CD14-positive monocyte (primary cell): Measurements from ENCODE around the gene CDC25B. TPM values are rescaled to one million over a fixed set of nuclear protein-coding genes. Genes with fewer than 3 reads are reported as not detected.

ENCODE experiments used
- DNase-seq, 3 donors: peaks; one replicate each; pipeline ENCODE4 v3.0.0-alpha.2; 2011 to 2022
- H2AFZ ChIP-seq: 2 replicates; pipeline ENCODE4 v1.6.0; 2012; ENCODE audit warnings: mild to moderate bottlenecking, low read depth, low read length, inconsistent platforms; ENCODE audit not compliant: insufficient read depth, poor library complexity, severe bottlenecking
- H3K27ac ChIP-seq, 2 donors: 1 replicate in 1 of 2; 2 replicates in 1 of 2; pipeline ENCODE4 v1.5.1; 2012 to 2013; ENCODE audit warnings: low read length in 2 of 2, control low read depth in 1 of 2, inconsistent platforms in 1 of 2, low read depth in 1 of 2, mild to moderate bottlenecking in 1 of 2
- H3K27me3 ChIP-seq, 2 donors: one replicate each; pipeline versions ENCODE4 v1.6.0 to v1.6.1; 2011 to 2013; ENCODE audit warnings: low read length in 2 of 2; ENCODE audit not compliant: control insufficient read depth in 2 of 2, insufficient read depth in 2 of 2
- H3K36me3 ChIP-seq, 2 donors: replicated peaks in 1 of 2; 1 replicate in 1 of 2; 2 replicates in 1 of 2; pipeline versions ENCODE4 v1.5.1 to v1.6.1; 2012 to 2013; ENCODE audit warnings: low read length in 2 of 2, control low read depth in 1 of 2, inconsistent platforms in 1 of 2, mild to moderate bottlenecking in 1 of 2; ENCODE audit not compliant: insufficient read depth in 2 of 2, control insufficient read depth in 1 of 2
- H3K4me1 ChIP-seq, 2 donors: 1 replicate in 1 of 2; 2 replicates in 1 of 2; pipeline versions ENCODE4 v1.5.1 to v1.6.1; 2012 to 2013; ENCODE audit warnings: low read length in 2 of 2, control low read depth in 1 of 2, inconsistent platforms in 1 of 2, mild to moderate bottlenecking in 1 of 2, moderate library complexity in 1 of 2; ENCODE audit not compliant: insufficient read depth in 2 of 2, control insufficient read depth in 1 of 2
- H3K4me2 ChIP-seq: replicated peaks from 2 replicates; pipeline ENCODE3; 2012; ENCODE audit warnings: low read length, moderate library complexity, mild to moderate bottlenecking; ENCODE audit not compliant: poor library complexity, severe bottlenecking; ENCODE audit errors: extremely low read depth
- H3K4me3 ChIP-seq, 3 experiments: fragments of 200-600 bp in 1 of 3; sonication (generic) in 1 of 3; replicated peaks in 1 of 3; 1 replicate in 2 of 3; 2 replicates in 1 of 3; pipeline ENCODE4 v1.5.1; 2011 to 2013; ENCODE audit warnings: low read length in 3 of 3, mild to moderate bottlenecking in 3 of 3, control low read depth in 2 of 3, low read depth in 2 of 3, inconsistent platforms in 1 of 3, moderate library complexity in 1 of 3
- H3K79me2 ChIP-seq: 2 replicates; pipeline ENCODE4 v1.6.0; 2012; ENCODE audit warnings: mild to moderate bottlenecking, control low read depth, inconsistent platforms, low read length, moderate library complexity; ENCODE audit not compliant: insufficient read depth
- H3K9ac ChIP-seq: 2 replicates; pipeline ENCODE4 v1.6.0; 2017; ENCODE audit warnings: low read length, mild to moderate bottlenecking; ENCODE audit not compliant: insufficient read depth, poor library complexity, severe bottlenecking
- H3K9me3 ChIP-seq, 2 donors: replicated peaks in 1 of 2; 1 replicate in 1 of 2; 2 replicates in 1 of 2; pipeline versions ENCODE4 v1.5.1 to v1.6.1; 2012 to 2013; ENCODE audit warnings: low read length in 2 of 2, control low read depth in 1 of 2; ENCODE audit not compliant: control insufficient read depth in 1 of 2, insufficient read depth in 1 of 2
- H4K20me1 ChIP-seq: 2 replicates; pipeline ENCODE4 v1.6.0; 2012; ENCODE audit warnings: mild to moderate bottlenecking, low read length, control low read depth, moderate library complexity; ENCODE audit not compliant: insufficient read depth
- H3K27ac Mint-ChIP-seq, 7 donors: one replicate each; pipeline ENCODE4 v1.8.0; 2020; ENCODE audit warnings: mild to moderate bottlenecking in 7 of 7, mixed read lengths in 7 of 7, moderate library complexity in 6 of 7, inconsistent platforms in 2 of 7
- H3K27me3 Mint-ChIP-seq, 3 donors: one replicate each; pipeline ENCODE4 v1.8.0; 2021 to 2022; ENCODE audit warnings: low read depth in 3 of 3, mild to moderate bottlenecking in 3 of 3, mixed read lengths in 3 of 3, moderate library complexity in 3 of 3, inconsistent platforms in 1 of 3
- H3K36me3 Mint-ChIP-seq, 2 donors: one replicate each; pipeline ENCODE4 v1.8.0; 2020; ENCODE audit warnings: mixed read lengths in 2 of 2, inconsistent platforms in 1 of 2, mild to moderate bottlenecking in 1 of 2
- H3K4me1 Mint-ChIP-seq: one replicate; pipeline ENCODE4 v1.8.0; 2020; ENCODE audit warnings: mild to moderate bottlenecking, mixed read lengths
- H3K4me3 Mint-ChIP-seq, 2 donors: one replicate each; pipeline ENCODE4 v1.8.0; 2020; ENCODE audit warnings: mild to moderate bottlenecking in 2 of 2, mixed read lengths in 2 of 2, moderate library complexity in 1 of 2
- H3K9me3 Mint-ChIP-seq, 7 donors: one replicate each; pipeline ENCODE4 v1.8.0; 2020 to 2022; ENCODE audit warnings: mixed read lengths in 7 of 7, mild to moderate bottlenecking in 6 of 7, moderate library complexity in 6 of 7, inconsistent platforms in 2 of 7
- CTCF ChIP-seq: fragments of 200-600 bp; IDR thresholded peaks from one replicate; pipeline ENCODE4 v1.8.0; 2022; ENCODE audit warnings: antibody characterized with exemption, mild to moderate bottlenecking
- WGBS: methylation state at CpG from one replicate; pipeline ENCODE4 v1.1.5; 2013; ENCODE audit warnings: missing lambda C conversion rate; ENCODE audit not compliant: insufficient coverage; 5-methylcytosine and 5-hydroxymethylcytosine counted together
- intact Hi-C, 2 donors: fragments of 100-400 bp; cut with micrococcal nuclease; formaldehyde crosslinking; loops; one replicate each; pipeline versions ENCODE4 v1.15.0 to v1.15.1; 2023
- polyA plus RNA-seq, 3 donors: library from polyadenylated mRNA; depleted of rRNA in 1 of 3; unstranded in 2 of 3; stranded (reverse) in 1 of 3; fragments of 300-500 nt in 2 of 3; fragments of >200 nt in 1 of 3; fragmentation: Illumina TruSeq in 2 of 3; gene quantifications; 1 replicate in 2 of 3; 2 replicates in 1 of 3; pipeline ENCODE4 v1.2.3, GENCODE V29; 2012 to 2021

CDC25B gene
- polyA plus RNA-seq, 3 donors, result 3.6 to 35.6 (median 4.0) TPM

DNA sequence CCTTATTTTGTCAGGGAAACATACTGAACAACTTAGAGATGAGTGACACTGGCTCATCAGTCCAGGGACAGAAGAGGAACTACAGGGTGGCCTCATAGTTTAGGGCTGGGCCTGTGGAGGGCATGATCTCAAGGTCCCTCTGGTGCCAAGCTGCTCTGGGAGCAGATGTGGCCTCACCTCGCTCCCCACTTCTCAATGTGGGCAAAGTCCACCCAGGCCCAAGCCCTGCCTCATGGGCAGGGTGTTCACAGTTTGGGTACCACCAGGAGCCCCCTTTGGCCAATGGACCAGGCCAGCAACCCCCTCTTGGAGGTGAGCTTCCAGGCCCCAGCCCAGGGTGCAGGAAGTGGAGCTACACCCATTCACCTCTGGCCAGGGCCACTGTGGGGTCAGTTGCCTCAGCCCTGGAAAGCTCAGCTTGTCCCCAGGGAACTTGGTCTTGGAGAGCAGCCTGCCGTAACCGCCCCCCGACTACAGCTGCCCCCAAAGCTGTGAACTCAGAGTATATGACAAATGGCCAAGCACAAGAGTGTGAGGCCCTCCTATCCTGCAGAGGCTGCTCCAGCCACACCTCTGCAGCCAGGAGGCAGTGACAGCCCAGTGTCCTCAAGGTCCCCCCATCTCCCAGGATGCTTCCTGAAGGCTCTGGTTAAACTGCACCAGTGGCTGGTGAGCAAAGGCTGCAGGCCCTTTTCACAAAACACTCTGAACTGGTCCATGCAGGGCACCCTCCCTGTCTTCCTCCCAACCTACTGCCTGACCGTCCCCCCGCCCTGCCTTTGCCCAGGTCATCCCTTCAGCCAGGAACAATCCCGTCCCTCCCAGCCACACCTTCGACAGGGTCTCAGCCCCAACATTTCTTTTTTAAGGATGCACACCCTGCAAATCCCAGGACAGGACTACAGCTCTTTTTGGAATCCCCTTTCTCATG is 32.2 kb upstream of the CDC25B start:
- peaks cover 81% of the 10 kb centered on the region for H3K79me2 ChIP-seq
- WGBS, result 76% methylated on average over 8 of the region's 8 CpGs
- H3K9me3 ChIP-seq, result no peaks in the 10 kb centered on the region
- peaks cover 25% of the 10 kb centered on the region for H4K20me1 ChIP-seq
- peak overlapping the region; percentile 73 to 83 for H3K27ac ChIP-seq
- Mint-ChIP-seq H3K36me3 (peaks cover 18 to 30% of the 10 kb centered on the region in 2 donors), H3K27ac (peak overlapping the region; percentile 81 to 93 (median 89)), H3K9me3 (no peaks in the 10 kb centered on the region), H3K4me3 (peak overlapping the region in 1 of 2 donors; percentile 95), H3K4me1 (peaks cover 77% of the 10 kb centered on the region), H3K27me3 (peaks cover 0 to 1% (median 0%) of the 10 kb centered on the region in 3 donors)
- H3K4me1 ChIP-seq, result peaks cover 64 to 74% of the 10 kb centered on the region in 2 donors
- peak; percentile 66 to 78 (median 77) for DNase-seq
- H3K4me2 ChIP-seq, result peak overlapping the region; percentile 100
- no peaks in the 10 kb centered on the region for H3K27me3 ChIP-seq
- no peak overlapping the region for H2AFZ ChIP-seq
- peaks cover 22 to 32% of the 10 kb centered on the region in 2 donors for H3K36me3 ChIP-seq
- intact Hi-C loops, result loop anchor here (10.0 kb wide), 2 partner anchors 51 to 61 kb away; partner anchors contain the start of gene AP5S1 (in 1 of the 2)
- peak overlapping the region; percentile 5 for H3K9ac ChIP-seq
- TF ChIP-seq CTCF, result no peak
- peak overlapping the region in 1 of 3 experiments; percentile 96 for H3K4me3 ChIP-seq

GRCh38 chr20:3764659-3765058 is 31.5 kb upstream of the CDC25B start:
- Histone ChIP-seq H2AFZ (no peak overlapping the region), H3K4me2 (peak overlapping the region; percentile 100), H3K9ac (peak overlapping the region; percentile 69), H3K79me2 (peaks cover 74% of the 10 kb centered on the region), H3K9me3 (no peaks in the 10 kb centered on the region), H3K27me3 (no peaks in the 10 kb centered on the region), H3K4me3 (peak overlapping the region in 1 of 3 experiments; percentile 96), H4K20me1 (peaks cover 18% of the 10 kb centered on the region), H3K36me3 (peaks cover 14 to 25% of the 10 kb centered on the region in 2 donors), H3K27ac (peak overlapping the region; percentile 73 to 83), H3K4me1 (peaks cover 67 to 78% of the 10 kb centered on the region in 2 donors)
- intact Hi-C loops, result loop anchor here (10.0 kb wide), 2 partner anchors 50 to 60 kb away; partner anchors contain the start of gene AP5S1 (in 1 of the 2)
- TF ChIP-seq CTCF, result no peak
- H3K27ac Mint-ChIP-seq, result peak overlapping the region; percentile 81 to 93 (median 89)
- H3K27me3 Mint-ChIP-seq, result peaks cover 0 to 2% (median 0%) of the 10 kb centered on the region in 3 donors
- WGBS, result 60% methylated on average over 1 of the region's 3 CpGs
- peaks cover 16 to 25% of the 10 kb centered on the region in 2 donors for H3K36me3 Mint-ChIP-seq
- DNase-seq, result no peak
- peak overlapping the region; percentile 84 to 95 for H3K4me3 Mint-ChIP-seq
- H3K4me1 Mint-ChIP-seq, result peaks cover 78% of the 10 kb centered on the region
- no peaks in the 10 kb centered on the region for H3K9me3 Mint-ChIP-seq
